ENCODE measurements around the gene PLEKHS1.
"Not testable (repeated sequence)": the region's sequence is repeated elsewhere in the genome, so short reads cannot be mapped to it uniquely, and the experiment has no call there.

The PLEKHS1 gene

DNA sequence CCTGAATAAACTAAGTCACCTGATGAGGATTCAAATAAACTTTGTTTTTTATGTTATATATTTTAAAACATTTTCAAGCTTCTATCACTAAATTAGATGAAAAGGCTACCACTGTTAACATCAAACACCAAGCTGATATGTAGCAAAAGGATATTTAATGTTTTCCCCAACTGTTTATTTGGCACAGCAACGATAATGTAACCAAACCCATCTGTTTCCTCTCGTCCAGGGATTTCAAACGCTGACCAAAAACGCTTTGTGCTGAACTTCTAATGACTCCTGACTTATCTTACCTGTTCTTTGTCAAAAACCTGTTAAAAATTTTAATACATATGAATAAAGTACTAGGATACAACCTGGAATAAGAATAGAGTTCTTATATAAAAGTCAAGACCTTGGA lies 71.9 kb downstream of the PLEKHS1 start:
- H3K4me3 ChIP-seq (ENCODE audit: low read length) = no peak overlapping the region
- H3K27me3 ChIP-seq (ENCODE audit: insufficient read depth, low read length) = peaks cover 6% of the 10 kb centered on the region
- H3K36me3 ChIP-seq (ENCODE audit: insufficient read depth, low read length) = no peaks in the 10 kb centered on the region
- no peaks in the 10 kb centered on the region for H3K9me3 ChIP-seq (ENCODE audit: low read length)
- H2AFZ ChIP-seq (ENCODE audit: low read depth, low read length) = no peak overlapping the region
- H3K4me1 ChIP-seq (ENCODE audit: insufficient read depth, low read length) = no peaks in the 10 kb centered on the region

GRCh38 chr10:113825791-113826190 lies 74.3 kb downstream of the PLEKHS1 start:
- H2AFZ ChIP-seq (ENCODE audit: low read depth, low read length) = no peak overlapping the region
- H3K4me1 ChIP-seq (ENCODE audit: insufficient read depth, low read length) = no peaks in the 10 kb centered on the region
- H3K27me3 ChIP-seq (ENCODE audit: insufficient read depth, low read length) = peaks cover 3% of the 10 kb centered on the region
- no peaks in the 10 kb centered on the region for H3K36me3 ChIP-seq (ENCODE audit: insufficient read depth, low read length)
- H3K9me3 ChIP-seq (ENCODE audit: low read length) = no peaks in the 10 kb centered on the region
- no peak overlapping the region for H3K4me3 ChIP-seq (ENCODE audit: low read length)

DNA sequence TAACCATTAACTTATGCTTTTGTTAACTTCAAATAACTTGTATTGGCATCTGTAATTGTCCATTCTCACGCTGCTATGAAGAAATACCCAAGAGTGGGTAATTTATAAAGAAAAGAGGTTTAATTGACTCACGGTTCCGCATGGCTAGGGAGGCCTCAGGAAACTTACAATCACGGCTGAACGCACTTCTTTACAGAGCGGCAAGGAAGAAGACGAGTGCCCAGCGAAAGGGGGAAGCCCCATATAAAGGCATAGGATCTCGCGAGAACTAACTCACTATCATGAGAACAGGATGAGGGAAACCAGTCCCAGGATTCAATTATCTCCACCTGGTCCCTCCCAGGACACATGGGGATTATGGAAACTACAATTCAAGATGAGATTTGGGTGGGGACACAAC lies 77.1 kb downstream of the PLEKHS1 start:
- H3K4me1 ChIP-seq (ENCODE audit: insufficient read depth, low read length); H3K36me3 ChIP-seq (ENCODE audit: insufficient read depth, low read length); H3K9me3 ChIP-seq (ENCODE audit: low read length); H2AFZ ChIP-seq (ENCODE audit: low read depth, low read length); H3K27me3 ChIP-seq (ENCODE audit: insufficient read depth, low read length); H3K4me3 ChIP-seq (ENCODE audit: low read length): not testable (repeated sequence)

Measured in neuron (in vitro differentiated cells).